ENCODE data around the gene MAP3K10.
A peak's percentile ranks its signal among the peaks of the same experiment; 100 is the strongest.
"Not testable (repeated sequence)": the region's sequence is repeated elsewhere in the genome, so short reads cannot be mapped to it uniquely, and the experiment has no call there.

MAP3K10 gene

DNA sequence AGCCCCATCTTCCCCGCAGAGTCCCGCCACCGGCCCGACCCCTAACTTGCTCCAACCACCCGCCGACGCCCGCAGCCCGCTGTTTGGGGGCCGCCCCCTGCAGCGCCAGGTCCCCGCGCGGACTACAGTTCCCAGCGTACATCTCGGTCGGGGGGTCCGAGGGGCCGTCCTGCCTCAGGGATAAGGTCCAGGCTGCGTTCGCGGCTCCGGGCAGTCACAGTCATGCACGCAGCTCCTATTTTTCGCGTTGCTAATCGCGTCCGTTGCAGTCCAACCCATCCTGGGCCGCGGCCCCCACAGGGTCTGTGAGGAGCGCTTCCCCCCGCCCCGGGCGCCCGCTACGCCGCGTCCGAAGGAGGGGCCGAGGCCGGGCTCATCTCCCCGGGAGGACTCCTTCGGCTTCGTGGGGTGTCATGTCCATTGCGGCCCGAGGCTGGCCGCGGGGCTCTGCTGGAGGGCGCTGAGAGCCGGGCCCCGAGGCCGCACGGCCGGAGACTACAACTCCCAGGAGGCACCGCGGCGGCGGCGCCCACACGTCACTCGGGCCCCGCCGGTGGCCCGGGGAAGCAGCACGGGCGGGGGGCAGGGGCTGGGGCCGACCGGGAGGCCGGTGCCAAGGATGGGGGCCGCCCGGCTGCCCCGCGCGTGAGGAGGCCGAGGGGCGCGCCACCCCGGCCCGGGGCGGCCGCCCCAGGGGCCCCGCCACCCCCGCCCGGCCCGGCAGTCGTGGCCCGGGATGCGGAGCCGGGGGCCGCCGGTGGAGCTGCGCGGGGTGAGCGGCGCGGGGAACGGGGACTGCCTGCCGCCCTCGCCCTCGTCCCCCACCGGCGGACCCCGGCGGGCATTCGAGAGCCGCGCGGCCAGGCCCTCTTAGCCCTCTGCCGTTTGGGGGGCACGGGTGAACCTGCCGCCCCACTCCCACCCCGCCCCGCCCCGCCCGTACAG, at the start of gene MAP3K10:
TSS of gene MAP3K10 (plus strand) at position 536 of the 945 bp plus-strand sequence. CDS start 606 bp downstream, outside the sequence.
- peak; percentile 51 for DNase-seq (ENCODE audit: low spot score)

DNA sequence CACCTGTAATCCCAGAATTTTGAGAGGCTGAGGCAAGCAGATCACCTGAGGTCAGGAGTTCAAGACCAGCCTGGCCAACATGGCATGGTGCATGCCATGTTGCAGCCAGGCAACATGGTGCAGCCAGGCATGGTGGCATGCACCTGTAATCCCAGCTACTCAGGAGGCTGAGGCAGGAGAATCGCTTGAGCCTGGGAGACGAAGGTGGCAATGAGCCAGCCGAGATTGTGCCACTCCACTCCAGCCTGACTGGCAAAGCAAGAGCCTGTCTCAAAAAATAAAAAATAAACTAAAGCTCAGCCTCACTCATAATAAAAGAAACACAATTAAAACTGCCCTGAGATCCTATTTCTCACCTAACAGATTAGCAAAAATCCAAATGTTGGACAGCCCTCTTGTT, 49.7 kb upstream of the MAP3K10 start:
- no peak for DNase-seq (ENCODE audit: low spot score)

DNA sequence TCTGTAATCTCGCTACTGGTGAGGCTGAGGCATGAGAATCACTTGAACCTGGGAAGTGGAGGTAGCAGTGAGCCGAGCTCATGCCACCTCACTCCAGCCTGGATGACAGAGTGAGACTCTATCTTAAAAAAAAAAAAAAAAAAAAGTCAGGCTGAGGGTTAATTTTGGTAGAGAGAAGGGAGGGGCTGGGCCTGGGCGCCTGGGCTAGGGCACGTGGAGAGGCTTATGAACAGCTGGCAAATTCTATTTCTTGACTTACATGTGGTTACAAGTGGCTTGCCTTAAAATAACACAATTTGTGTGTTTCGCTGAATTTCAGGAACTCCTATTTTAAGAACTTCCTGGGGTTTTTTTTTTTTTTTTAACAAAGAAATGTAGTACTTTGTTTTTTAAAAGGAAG, 47.6 kb upstream of the MAP3K10 start:
- DNase-seq (ENCODE audit: low spot score): no peak

DNA sequence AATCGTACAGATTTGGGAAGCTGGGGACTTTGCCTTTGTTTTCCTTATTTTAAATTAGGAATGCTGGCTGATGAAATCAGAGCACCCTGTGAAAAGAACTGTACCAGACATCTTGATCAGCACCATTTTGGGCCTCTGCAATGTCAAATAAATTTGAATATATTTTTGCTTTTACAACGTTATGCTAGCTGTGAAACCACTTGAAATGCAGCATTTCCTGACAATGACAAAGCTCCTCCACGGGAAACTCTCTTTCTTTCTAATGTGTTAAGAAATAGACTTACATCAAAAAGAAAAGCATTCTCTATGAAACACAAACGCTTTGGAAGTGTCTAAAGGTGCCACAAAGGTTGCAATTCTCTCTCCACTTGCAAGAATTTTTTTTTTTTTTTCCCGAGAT, 47.1 kb upstream of the MAP3K10 start:
- peak; percentile 13 for DNase-seq (ENCODE audit: low spot score)

DNA sequence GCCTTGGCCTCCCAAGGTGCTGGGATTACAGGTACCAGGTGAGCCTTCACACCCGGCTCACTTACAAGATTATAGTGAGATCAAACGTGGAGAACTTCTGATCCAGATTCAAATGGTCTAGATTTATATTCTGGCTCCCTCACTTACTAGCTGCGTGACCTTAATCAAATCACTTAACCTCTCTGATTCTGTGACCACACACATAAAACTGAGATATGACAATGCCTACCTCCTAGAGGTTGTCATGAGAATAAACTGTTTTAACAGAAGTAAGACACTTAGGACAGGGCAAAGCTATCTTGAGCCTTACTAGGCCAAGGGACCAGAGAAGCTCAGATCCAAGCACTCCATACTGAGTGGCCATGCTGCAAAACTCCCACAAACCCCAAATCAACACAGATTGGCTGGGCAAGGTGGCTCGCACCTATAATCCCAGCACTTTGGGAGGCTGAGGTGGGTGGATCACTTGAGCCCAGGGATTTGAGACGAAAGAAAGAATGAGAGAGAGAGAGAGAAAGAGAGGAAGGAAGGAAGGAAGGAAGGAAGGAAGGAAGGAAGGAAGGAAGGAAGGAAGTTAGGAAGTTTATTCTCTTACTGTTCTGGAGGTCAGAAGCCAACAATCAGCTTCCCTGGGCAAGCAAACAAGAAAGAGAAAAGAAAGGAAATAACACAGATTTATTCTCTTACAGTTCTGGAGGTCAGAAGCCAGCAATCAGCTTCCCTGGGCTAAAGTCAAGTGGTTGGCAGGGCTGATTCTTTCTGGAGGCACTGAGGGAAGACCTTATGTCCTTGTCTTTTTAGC, 46.1 kb upstream of the MAP3K10 start:
- DNase-seq (ENCODE audit: low spot score): no peak

DNA sequence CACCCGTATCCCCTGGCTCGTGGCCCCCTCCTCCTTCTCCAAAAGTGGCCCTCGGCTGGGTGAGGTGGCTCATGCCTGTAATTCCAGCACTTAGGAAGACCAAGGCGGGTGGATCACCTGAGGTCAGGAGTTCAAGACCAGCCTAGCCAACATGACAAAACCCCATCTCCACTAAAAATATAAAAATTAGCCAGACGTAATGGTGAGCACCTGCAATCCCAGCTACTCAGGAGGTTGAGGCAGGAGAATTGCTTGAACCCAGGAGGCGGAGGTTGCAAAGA, 45.5 kb upstream of the MAP3K10 start:
- DNase-seq (ENCODE audit: low spot score): not testable (repeated sequence)

DNA sequence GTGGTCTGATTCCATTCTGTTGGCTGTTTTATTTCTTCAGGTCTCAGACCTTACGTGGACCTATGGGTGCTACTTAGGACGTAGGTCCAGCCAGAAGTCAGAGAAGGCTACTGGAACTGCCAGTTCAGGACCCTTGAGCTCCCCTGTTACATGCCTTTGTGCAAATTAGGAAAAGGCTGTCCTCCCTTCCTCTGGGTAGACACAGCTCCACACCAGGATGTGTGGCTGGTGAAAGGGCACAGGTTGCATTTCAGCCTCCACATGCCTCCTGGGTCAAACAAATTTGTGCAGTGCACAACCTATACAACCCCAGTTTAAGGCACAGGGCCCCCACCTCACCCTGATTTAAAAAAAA, 43.9 kb upstream of the MAP3K10 start:
- DNase-seq (ENCODE audit: low spot score): no peak

DNA sequence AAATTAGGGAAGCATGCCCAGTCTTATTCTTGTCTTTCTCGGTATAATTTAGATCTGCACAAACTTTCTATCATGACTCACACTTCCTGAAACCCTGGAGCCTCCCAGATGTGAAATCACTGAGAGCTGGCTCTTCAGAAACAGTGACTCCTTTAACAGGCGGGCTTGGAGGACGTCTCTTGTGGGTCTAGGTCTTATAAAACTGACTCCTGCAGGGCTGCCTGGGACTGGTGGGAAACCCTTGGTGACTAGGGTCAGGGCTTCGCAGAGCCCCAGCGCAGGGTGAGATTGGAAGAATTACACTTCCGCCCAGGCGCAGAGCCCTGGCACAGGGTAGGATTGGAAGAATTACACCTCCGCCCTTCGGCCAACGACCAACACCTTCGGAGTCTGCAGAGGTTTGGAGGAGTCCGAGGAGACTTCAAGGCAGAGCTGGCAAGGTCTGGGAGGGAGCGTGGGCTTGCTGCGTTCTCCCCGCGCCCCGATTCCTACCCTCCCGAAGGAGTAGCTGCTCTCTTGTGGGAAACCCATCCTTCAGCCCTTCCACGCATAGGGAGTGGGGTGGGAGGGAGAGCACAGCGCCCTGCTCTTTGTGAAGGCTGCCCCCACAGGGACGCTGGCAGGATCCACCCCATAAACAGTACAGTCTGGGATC, 43.4 kb upstream of the MAP3K10 start:
- peak; percentile 64 for DNase-seq (ENCODE audit: low spot score)

DNA sequence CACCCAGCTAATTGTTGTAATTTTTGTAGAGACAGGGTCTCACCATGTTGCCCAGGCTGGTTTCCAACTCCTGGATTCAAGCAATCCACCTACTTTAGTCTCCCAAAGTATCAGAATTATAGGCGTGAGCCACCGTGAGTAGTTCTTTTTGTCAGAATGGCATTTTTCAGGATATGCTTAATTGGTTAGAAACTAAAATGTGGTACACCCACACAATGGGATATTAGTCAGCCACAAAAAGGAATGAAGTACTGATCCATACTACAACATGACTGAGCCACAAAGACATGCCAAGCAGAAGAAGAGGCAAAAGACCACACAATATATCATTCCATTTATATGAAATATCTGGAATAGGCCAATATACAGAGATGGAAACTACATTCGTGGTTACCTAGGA, 41.7 kb upstream of the MAP3K10 start:
- DNase-seq (ENCODE audit: low spot score): no peak

DNA sequence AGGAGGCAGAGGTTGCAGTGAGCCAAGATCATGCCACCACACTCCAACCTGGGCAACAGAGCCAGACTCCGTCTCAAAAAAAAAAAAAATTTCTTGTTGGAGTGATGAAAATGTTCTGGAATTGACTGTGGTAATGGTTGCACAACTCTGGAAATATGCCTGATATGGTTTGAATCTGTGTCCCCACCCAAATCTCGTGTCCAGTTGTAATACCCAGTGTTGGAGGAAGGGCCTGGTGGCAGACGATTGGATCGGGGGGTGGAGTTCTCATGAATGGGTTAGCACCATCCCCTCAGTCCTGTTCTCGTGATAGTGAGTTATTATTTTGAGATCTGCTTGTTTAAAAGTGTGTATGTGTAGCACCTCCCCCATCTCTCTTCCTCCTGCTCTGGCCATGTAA, 41.1 kb upstream of the MAP3K10 start:
- DNase-seq (ENCODE audit: low spot score): no peak

DNA sequence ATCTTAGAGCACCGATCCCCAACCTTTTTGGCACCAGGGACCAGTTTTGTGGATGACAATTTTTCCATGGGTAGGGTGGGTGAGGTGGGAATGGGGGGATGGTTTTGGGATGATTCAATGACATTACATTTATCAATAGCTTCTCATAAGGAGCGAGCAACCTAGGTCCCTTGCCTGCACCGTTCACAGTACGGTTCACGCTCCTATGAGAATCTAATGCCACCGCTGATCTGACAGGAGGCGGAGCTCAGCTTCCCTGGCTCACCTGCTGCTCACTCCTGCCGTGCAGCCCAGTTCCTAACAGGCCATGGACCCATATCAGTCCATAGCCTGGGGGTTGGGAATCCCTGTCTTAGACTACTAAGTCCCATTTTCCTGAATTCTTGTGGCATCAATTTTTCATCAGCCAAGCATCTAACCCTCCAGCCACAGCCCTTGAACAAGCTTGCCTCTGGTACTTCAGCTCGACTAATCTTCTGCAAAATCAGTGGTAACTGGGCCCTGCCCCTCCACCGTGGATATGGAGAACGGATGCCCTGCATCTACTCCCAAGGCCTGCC, 37.0 kb upstream of the MAP3K10 start:
- DNase-seq (ENCODE audit: low spot score): no peak

DNA sequence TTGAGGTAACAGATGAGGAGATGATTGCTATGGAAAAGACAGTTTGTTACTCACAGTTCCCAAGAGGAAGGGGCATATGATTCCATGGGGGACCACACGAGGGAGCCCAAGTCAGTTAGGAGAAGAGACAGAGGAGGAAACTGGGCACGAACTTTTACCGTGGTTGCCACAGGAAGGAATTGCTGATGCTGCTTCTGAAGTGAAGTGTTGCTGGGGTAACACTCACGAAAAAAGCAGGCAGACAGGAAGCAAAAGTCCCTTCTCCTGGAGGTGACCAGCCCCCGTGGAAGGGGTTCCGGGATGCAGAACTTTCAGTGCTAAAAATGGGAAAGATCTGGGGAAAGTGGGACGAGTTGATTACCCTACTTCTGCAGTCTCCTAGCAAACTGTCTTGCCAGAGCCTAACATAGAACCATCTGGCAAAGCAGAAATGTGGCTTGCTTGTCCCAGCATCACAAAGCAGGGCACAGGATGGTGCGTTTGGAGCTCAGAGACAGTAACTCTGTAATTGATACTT, 35.4 kb upstream of the MAP3K10 start:
- no peak for DNase-seq (ENCODE audit: low spot score)

DNA sequence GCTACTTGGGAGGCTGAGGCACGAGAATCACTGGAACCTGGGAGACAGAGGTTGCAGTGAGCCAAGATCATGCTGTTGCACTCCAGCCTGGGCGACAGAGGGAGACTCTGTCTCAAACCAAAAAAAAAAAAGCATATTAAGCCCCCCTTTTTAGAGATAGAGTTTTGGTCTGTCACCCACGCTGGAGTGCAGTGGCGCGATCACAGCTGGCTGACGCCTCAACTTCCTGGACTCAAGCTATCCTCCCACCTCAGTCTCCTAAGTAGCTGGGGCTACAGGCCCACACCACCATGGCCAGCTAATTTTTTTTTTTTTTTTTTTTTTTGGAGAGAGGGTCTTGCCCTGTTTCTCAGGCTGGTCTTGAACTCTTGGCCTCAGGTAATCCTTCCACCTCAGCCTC, 34.2 kb upstream of the MAP3K10 start:
- DNase-seq (ENCODE audit: low spot score): no peak

DNA sequence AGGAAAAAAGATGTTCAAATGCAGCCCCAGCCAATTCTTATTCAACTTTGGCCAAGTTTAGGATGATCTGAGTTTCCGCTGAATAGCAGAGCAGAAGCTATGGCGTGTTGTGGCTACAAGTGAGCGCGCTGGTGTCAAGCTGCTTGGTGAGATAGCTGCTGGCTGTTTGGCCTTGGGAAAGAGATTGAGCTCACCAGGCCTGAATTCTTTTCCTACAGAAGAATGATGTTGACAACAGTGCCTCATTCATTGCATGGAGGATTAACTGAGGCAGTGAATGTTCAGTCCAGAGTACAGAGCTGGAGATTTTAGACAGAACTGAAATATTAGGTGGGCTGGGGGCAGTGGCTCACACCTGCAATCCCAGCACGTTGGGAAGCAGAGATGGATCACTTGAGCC, 31.5 kb upstream of the MAP3K10 start:
- DNase-seq (ENCODE audit: low spot score): no peak

DNA sequence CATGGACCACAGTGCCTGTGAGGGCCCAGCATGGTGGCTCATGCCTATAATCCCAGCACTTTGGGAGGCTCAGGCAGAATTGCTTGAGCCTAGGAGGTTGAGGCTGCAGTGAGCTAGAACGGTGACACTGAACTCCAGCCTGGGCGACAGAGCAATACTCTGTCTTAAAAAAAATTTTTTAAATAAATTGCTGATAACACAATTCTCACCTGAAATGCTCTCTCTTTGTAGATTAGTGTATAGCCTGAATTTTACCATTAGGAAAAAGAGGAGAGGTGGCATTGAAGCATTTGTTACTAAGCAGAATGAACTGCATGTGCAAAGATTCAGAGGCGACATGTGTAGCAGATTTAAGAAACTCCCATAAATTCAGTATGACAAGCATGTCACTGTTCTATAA, 29.1 kb upstream of the MAP3K10 start:
- no peak for DNase-seq (ENCODE audit: low spot score)

DNA sequence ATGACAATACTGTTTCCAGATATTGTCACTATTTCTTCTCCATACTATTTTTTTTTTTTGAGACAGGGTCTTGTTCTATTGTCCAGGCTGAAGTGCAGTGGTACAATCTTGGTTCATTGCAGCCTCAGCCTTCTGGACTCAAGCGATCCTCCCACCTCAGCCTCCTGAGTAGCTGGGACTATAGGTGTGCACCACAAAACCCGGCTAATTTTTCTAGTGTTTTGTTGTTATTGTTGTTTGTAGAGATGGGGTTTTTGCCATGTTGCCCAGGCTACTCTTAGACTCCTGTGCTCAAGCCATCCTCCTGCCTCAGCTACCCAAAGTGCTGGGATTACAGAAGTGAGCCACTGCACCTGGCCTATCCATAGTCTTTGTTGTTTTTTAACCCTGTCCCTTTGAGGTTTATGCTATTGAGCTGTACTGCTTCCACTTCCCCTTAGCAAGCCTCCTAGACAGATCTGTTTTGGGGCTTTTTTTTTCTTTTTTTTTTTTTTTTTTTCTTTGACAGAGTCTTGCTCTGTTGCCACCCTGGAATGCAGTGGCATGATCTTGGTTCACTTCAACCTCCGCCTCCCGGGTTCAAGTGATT, 27.6 kb upstream of the MAP3K10 start:
- no peak for DNase-seq (ENCODE audit: low spot score)

DNA sequence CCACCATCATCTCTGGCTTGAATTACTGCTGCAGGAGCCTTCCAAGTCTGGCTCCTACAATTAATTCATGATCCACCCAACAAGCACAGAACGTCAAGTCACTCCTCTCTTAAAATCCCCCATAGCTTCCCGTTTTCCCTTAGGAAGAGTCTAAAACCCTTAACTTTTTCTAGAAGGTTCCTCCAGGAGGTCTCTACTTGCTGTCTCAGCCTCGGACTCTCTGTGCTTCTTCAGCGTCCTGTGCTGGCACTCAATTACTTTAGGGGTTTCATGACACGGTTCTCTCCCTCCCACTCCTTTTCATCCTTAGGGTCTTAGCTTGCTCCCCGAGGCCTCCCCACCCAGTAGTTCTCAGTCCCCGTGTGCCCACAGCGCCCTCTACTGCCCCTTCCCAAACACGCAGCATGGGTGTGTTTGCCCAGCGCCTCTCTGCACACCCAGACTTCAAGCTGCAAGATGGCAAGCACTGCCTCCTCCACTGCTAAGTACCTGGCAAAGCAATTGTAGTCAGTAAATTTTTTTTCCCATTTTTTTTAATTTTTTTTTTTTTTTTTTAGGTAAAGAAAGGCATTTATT, 25.8 kb upstream of the MAP3K10 start:
- no peak for DNase-seq (ENCODE audit: low spot score)

DNA sequence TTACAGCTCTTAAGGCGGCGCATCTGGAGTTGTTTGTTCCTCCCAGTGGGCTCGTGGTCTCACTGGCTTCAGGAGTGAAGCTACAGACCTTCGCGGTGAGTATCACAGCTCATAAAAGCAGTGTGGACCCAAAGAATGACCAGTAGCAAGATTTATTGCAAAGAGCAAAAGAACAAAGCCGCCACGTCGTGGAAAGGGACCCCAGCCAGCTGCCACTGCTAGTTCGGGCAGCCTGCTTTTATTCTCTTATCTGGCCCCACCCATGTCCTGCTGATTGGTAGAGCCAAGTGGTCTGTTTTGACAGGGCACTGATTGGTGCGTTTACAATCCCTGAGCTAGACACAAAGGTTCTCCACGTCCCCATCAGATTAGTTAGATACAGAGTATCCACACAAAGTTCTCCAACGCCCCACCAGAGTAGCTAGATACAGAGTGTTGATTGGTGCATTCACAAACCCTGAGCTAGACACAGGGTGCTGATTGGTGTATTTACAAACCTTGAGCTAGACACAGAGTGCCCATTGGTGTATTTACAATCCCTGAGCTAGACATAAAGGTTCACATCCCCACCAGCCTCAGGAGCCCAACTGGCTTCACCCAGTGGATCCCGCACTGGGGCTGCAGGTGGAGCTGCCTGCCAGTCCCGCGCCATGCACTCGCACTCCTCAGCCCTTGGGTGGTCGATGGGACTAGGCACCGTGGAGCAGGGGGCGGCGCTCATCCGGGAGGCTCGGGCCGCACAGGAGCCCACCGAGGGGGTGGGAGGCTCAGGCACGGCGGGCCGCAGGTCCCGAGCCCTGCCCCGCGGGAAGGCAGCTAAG, 21.5 kb upstream of the MAP3K10 start:
- DNase-seq (ENCODE audit: low spot score): not testable (repeated sequence)

DNA sequence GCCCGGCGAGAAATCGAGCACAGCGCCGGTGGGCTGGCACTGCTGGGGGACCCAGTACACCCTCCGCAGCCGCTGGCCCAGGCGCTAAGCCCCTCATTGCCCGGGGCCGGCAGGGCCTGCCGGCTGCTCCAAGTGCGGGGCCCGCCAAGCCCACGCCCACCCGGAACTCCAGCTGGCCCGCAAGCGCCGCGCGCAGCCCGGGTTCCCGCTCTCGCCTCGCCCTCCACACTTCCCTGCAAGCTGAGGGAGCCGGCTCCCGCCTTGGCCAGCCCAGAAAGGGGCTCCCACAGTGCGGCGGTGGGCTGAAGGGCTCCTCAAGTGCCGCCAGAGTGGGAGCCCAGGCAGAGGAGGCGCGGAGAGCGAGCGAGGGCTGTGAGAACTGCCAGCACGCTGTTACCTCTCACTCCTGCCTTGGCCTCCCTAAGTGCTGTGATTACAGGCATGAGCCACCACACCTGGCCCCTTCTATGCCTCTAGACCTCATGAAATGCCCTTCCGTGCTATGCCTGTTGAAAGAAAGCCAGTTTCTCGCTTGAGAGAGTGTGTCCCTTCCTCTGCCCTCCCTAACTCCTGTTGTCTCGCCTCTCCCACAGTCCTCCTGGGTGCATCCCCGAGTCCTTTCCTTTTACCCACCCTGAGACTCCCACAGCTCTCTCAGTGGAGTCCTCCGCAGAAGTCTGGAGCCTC, 20.8 kb upstream of the MAP3K10 start:
- DNase-seq (ENCODE audit: low spot score): not testable (repeated sequence)

DNA sequence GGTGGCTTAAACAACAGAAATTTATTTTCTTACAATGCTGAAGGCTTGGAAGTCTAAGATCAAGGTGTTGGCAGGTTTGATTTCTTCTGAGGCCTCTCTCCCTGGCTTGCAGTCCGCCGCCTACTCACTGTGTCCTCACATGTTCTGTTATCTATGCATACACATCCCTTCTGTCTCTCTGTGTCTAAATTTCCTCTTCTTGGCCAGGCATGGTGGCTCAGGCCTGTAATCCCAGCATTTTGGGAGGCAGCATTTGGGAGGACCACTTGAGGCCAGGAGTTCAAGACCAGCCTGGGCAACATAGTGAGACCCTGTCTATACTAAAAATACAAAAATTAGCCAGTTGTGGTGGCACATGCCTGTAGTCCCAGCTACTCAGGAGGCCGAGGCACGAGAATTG, 19.9 kb upstream of the MAP3K10 start:
- not testable (repeated sequence) for DNase-seq (ENCODE audit: low spot score)
